HCEC 1CT (cell line): ENCODE results near the gene YIPF3.
"Not testable (repeated sequence)": the region's sequence is repeated elsewhere in the genome, so short reads cannot be mapped to it uniquely, and the experiment has no call there.

Experiments
- DNase-seq: peaks from one replicate; pipeline ENCODE4 v3.0.0-alpha.2; 2017

The YIPF3 gene

DNA sequence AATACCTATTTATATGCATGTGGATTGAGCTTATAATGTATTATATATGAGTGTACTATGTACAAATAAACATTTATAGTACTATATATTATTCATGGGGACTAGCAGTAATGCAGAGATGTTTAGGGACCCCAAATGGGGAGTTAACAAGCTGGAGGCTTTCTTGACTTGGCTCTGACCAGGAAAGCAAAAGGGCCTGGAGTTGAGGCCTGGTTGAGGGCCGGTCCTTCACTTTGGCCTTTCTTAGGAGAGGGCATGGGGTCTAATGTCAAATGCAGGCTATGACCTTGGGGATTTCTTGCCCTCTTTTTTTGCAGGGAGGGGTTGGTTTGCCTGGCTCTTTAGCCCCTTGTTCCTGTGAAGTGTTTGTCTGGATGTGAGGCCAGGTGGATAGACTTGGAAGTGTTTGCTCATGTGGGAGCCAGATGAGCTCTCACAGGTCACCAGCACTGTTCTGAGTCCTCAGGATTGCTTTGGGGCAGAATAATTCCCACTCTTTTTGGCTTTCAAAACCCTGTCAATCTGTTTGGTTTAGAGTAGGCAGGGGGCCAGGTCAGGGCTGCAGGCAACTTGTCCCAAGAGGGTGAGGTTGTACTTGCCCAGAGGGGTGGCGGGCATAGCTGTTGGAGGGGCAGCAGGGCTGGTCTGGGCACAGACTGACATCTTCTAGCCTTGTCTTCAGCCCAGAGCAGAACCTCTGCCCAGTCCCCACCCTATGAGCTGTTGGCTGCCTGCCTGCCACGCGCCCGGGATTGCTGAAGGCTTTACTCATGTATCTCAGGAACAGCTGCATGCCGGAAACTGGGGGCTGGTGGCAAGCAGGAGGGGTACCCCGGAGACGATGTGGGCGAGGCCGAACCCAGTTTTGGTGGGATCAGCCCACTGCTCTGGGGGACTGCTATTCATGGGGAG is 24.7 kb downstream of the YIPF3 start:
- DNase-seq = peak; percentile 82

DNA sequence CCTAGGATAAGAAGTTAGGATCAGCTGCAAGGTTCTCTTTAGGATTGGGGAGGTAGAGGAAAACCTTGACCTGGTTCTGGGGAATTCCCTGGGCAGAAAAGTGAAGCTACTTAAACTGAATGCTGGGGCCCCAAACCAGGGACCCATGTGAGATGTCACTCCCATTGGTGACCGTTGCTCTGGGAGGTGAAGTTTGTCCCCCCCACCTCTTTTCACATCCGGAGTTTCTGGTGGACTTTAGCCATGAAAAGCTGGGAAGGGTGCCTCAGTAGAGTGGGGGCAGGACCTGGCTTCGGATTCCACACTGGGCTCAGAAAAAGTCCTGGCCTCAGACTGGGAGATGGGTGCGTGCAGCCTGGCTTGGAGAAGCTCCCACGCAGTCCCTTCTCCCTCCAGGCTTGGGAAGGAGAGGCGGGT is 26.2 kb downstream of the YIPF3 start:
- DNase-seq = no peak

GRCh38 chr6:43489277-43490072 is 27.3 kb downstream of the YIPF3 start:
- DNase-seq = no peak

DNA sequence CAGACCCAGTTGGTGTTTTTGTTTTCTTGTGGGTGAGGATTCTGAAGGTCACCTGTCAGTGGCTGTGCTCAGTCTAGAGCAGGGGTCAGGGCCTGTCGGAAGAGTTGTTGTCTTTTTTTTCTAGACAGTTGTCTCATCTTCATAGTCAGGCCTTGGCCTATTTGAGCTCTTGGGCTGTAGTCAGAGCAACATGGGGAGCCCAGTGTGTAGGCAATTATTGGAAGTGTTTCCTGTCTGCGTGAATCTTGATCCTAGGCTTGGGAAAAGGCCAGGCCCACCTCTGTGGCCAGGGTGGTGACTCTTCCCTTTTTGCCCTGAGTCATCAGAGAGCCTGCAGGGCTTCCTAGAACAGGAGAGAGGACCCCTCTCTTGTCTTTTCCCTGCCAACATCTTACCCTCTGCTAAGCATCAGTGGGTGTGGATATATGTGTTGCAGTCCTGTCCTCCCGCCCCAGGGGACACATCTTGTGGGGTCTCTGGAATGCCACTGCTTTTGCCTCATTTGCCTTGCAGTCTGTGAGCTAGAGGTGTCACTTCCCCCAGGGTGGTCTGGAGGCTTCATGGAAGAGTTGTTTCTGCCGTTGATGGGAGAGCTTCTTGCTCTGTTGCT is 28.0 kb downstream of the YIPF3 start:
- DNase-seq = no peak

DNA sequence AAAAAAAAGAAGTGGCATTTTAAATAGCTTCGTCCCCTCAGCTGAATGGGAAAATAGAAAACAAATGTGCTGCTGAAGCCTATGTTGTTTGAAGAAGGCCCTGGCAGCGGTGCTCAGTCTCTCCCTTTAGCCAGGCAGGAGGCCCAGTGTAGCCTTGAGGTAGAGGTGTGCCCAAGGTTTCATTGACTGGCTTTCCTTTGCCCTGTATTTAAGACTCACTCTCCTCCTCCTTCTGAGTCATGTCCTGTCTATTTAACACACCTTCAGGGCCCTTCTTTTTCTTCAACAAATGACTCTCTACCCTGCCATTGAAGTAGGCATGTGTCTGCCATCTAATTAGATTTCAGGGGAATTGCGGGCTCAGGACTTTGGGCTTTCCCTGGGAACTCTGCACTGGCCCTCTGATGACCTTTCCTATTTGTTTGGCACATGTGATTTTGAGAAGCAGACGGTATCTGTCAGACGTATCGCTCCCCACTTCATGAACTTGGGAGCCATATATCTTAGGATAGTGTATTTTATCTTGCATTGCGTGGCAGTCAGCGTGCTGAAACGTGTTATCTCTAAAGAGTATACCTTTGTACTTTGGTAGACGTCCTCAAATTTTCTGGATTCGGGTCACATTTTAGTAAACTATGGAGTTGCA is 35.0 kb downstream of the YIPF3 start:
- no peak for DNase-seq

DNA sequence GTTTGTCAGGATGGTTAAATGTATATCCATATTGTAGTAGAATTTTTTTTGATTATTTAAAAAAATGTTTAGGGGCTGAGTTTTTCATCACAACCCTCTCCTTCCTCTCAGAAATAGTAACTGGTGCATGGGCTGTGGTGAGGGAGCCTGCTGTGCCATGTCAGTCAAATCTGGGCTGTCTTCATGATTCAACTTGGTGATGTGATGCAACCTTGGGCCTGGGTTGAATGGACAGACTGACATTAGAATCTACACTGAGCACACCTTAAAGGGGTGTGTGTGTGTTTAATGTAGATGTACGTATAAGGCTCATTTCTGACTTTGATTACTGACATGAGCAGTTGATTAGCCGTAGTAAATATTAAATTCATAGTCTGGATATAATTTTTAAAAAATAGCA is 35.7 kb downstream of the YIPF3 start:
- DNase-seq = no peak

DNA sequence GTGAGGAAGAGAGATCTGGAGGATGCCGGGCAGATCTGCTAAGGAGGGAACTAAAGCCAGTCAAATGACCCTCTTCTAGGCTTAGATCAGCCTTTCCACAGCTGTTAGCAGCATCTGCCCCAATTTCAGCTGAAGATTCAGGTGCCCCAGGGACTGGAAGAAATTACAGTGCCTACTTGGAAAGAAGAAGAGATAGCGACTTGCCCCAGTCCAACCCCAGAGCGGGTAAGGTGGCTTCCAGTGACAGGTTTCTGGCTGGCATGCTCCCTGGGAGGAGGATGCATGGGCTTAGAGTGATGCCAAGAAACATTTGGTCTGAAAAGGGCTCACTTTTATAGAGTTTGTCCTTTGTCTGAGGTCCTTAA is 38.7 kb downstream of the YIPF3 start:
- no peak for DNase-seq

- DNase-seq = peak; percentile 73
Measured at GRCh38 chr6:43477235-43478007, 39.3 kb downstream of the YIPF3 start, which contains the start of gene TJAP1. Gene TJAP1 (plus strand): TSS chr6:43477570. CDS start chr6:43499002, 21,432 bp downstream.

GRCh38 chr6:43476746-43477145 is 40.0 kb downstream of the YIPF3 start:
- no peak for DNase-seq

GRCh38 chr6:43475516-43475915 is 41.2 kb downstream of the YIPF3 start:
- no peak for DNase-seq

GRCh38 chr6:43472515-43472914 is 44.2 kb downstream of the YIPF3 start:
- DNase-seq = no peak

DNA sequence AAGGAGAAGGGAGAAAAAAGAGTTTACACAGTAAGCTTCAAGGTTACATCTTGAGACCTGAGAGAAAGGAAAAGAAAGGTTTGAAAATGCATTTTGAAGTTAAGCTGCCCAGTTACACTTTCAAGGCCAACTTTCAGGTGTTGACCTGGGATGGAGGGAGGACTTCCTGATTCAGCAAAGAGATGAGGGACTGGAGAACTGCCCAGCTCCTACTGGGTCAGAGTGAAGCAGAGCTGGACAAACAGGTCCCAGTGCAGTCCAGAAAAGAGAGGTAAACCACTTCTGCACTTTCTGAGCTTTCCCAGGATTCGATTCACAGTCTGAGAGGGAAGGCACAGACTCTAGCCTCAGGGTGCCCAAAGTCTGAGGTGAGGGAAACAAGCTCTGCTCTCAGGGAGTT is 45.3 kb downstream of the YIPF3 start:
- DNase-seq = no peak

GRCh38 chr6:43469947-43470346 is 46.8 kb downstream of the YIPF3 start:
- no peak for DNase-seq

DNA sequence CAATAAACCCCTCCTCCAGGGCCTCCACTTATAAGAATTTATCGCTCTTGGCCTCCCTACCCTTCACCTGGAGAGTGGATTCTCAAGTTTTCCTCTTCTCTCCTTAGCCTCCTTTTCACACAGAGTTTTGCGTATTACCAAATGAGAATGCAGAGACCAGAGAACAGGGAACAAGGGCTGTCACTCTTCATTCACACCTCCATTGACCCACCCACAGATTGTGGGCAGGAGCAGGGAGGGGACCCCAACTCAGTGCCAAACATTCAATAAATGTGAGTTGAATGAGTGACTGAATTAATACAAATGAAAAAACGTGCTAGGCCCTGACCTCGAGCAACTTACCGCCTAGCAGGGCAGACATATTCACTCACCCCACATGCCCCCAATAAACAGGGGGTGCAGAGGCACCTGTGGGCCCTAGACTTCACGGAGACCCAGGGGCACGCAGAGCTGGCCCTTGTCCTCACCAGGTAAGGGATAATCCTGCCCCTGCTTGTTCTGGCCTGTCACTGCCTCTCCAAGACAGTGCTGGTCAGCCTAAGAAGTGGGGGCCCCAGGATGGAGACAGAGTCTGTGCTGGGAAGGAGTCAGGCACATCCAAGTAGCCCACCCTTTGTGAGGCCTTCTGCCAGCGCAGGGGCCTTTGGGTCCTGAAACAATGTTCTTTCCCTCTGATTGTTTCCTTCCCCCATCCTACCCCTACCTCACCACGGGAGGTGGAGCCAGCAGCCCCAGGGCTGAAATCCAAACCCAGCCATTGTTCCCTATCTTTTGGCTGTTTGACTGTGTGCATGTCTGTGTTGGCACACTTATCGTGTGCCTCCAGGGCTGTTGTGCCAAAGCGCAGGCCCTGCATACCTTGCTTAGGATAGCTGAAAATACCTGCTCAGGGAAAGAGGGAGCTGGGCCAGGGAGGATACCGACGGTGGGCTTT is 47.7 kb downstream of the YIPF3 start:
- no peak for DNase-seq

DNA sequence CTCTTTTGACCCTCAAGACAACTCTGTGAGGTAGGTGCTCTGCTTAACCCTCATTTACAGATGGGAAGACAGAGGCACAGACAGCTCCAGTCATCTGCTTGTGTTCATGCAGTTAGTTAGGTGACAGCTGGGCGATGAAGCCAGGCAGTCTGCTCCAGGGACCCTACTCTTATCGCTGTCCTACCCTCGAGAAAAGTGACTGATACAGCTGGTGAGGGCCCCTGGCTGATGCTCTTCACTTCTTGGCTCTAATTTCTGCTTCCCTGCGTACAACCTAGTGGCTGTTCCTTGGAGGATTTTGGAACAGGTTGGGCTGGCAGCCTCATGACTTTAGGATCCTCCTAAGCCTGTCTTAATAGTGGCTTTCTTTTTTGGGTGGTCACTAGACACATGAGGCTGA is 48.5 kb downstream of the YIPF3 start:
- DNase-seq = no peak

DNA sequence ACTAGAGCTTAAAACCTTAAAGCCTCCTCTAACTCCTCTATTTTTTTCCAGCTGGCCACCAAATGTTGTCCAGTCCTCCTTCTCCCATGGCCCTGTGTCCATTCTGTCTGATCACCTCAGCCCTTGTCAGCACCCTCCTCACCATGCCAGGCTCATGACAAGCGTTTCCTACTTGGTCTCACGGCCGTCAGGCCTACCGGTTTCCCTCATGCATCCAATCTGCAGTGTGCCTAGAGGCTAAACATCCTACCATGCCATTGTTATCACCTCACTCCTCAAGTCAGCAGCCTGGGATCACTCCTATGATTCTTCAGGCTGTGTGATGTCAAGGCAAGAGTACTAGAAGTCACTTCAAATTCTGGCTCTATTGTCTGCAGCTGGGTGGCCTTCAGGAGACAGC is 49.0 kb downstream of the YIPF3 start:
- DNase-seq = no peak

DNA sequence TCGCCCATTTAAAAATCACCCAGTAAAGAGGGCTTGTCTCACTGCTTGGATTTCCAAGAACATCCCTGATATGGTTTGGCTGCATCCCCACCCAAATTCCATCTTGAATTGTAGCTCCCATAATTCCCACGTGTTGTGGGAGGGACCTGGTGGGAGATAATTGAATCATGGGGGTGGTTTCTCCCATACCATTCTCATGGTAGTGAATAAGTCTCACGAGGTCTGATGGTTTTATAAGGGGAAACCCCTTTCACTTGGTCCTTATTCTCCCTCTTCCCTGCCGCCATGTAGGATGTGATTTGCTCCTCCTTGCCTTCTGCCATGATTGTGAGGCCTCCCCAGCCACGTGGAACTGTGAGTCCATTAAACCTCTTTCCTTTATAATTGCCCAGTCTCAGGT is 49.5 kb downstream of the YIPF3 start:
- DNase-seq = not testable (repeated sequence)

GRCh38 chr6:43465948-43466347 is 50.8 kb downstream of the YIPF3 start:
- DNase-seq = no peak

DNA sequence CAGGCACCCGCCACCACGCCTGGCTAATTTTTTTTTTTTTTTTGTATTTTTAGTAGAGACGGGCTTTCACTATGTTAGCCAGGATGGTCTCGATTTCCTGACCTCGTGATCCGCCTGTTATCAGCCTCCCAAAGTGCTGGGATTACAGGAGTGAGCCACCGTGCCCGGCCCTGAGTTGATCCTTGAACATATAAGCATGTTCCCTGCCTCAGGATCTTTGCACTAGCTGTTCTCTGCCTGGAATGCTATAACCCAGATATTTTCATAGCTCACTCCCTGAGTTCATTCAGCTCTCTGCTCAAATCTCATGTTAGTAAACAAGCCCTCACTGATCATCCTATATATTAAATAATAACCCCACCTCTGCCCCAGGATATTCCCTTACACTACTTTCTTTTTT is 52.4 kb downstream of the YIPF3 start:
- no peak for DNase-seq

DNA sequence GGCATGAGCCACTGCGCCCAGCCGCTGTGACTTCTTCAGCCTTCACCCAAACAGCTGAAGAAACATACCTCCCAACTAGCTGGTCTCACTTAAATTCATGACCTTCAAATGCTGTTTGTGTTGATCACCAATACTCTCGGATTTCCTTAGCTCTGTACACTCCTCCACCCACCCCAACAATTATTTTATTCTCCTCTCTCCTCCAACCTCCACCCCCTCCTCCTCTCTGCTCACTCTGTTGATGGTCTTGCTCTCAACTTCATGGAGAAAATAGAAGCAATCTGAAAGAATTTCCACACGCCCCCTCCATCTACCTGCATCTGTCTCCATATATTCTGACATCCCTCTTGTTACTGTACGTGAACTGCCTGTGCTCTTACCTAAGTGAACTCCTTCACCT is 54.8 kb downstream of the YIPF3 start:
- DNase-seq = no peak
